Kidney glomerular epithelial cell (primary cell): ENCODE measurements around the gene TRIM41.
"Not testable (repeated sequence)": the region's sequence is repeated elsewhere in the genome, so short reads cannot be mapped to it uniquely, and the experiment has no call there.

Experiments
- DNase-seq: peaks from one replicate; lab custom pipeline; 2025; lab: John Stamatoyannopoulos, UW

The TRIM41 gene

DNA sequence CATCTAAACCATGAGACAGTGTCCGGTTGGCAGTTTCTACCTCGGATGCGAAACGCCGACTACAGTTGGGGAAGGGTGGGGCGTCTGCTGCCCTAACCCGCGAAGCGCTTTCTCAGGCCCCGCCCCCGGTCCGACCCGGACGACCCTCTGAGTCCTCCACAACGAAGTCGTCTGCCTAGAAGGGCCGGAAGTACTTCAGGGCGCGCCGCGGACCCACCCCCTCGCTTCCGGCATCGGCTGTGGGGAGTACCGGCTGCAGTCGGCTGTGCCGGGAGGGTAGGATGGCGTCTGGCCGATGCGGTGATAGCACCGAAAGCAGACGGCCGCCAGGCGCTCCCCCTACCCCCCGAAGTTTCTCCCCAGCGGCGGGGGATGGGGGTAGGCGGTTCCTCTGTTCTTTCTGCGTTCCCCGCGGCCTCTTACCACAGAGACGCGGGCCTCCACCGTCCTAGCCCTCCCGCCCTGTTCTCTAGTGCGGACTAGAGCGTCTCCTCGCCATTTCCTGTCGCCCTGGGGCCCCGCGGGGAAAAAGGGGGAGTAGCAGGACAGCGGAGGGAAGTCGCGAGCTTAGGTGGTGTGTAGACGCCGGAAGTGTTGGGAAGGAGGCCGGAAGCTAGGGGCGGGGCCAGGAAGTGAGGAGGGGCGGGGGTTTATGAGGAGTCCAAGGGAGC is at the start of gene TRIM41:
Gene TRIM41, plus strand, starts transcription at position 224 of the 671 bp plus-strand sequence. CDS start 719 bp downstream, outside the sequence.
- DNase-seq, result no peak

DNA sequence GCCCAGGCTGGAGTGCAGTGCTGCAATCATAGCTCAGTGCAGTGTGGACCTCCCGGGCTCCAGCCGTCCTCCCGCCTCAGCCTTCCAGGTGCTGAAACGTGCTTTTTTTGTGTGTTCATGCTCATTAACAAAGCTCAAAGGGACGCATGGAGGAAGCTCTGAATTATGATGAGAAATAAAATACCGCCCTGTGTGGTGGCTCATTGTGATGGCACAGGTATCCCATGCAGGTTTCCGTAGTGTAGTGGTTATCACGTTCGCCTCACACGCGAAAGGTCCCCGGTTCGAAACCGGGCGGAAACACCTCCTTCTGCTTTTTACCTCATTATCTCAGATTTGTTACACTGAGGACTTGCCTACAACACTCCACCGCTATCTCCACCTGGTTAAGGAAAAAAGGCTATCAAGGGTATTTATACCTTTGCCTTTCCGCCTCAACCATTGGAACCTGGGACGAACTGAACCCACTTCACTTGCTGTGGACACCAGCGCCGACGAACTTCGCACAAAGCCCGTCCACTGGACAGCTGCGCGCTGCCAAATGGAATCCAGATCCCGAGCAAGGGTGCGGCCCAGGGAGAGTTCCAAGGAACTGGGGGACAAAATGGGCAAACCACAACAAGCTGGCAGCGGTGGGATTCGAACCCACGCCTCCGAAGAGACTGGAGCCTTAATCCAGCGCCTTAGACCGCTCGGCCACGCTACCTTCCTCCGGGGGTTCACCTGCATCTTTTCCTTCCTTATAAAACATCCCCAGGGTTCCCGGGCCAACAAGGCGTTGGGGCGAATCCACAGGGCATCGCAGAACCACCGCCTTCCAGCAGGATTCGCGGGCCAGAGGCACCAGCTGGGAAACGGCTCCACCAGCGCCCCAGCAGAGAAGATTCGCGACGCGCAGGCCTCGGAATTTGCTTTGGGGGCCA is 49.4 kb upstream of the TRIM41 start:
- no peak for DNase-seq

- DNase-seq, result no peak
Observed at GRCh38 chr5:181176254-181176952, 46.7 kb upstream of the TRIM41 start.

- not testable (repeated sequence) for DNase-seq
Observed at GRCh38 chr5:181177559-181177958, 45.5 kb upstream of the TRIM41 start.

DNA sequence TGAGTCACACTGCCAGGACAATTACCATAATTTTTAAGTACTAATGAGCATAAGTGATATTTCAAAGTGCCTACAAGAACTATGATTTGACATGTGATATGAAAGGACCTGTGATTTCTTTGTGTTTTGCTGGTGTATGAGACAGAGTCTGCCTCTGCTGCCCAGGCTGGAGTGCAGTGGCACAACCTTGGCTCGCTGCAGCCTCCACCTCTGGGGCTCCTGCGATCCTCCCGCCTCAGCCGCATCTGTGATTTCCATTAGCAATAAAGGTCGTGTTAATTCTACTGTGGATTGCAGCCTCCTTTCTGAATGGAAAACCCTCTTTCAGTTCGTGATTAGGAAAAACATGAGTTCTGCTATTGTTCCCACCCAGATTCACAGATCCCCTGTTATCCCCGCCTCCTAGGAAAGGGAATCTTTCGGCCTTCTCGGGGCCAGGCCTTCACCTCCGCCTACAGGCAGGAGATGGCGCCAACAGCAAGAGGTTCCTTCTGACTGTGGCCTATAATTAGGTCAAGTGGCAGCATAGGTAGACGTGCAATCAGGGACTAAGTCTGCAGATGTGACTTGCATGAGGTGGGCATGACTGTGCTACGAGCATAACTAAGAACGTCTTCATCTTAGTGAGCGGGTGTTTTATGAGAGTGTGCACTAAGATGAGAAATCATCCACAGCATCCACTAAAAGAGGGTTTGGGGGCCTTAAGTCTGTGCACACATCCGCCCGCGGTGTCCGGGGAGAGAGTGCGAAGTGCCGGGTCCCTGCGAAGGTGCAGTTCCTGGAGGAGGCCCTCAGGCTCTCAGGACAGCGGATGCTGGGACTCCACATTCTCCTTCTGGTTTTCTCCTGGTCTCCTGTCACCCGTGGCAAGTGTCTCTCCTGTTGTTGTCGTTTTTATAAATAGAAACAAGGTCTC is 41.2 kb upstream of the TRIM41 start:
- no peak for DNase-seq

DNA sequence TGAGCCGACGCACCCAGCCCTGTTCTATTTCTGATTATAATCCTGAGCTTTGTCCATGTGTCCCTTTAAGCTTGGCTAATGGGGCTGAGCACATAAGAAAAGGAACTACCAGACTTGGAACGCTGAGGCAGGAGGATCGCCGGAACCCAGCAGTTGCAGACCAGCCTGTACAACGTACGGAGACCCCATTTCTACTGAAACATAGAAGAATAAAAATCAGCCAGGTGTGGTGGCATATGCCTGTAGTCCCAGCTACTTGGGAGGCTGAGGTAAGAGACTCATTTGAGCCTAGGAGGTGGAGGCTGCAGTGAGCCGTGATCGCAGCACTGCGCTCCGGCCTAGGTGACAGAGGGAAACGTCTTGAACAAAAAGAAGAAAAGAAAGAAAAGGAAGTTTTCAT is 40.4 kb upstream of the TRIM41 start:
- DNase-seq, result no peak

GRCh38 chr5:181184845-181185216 is 38.2 kb upstream of the TRIM41 start:
- no peak for DNase-seq

DNA sequence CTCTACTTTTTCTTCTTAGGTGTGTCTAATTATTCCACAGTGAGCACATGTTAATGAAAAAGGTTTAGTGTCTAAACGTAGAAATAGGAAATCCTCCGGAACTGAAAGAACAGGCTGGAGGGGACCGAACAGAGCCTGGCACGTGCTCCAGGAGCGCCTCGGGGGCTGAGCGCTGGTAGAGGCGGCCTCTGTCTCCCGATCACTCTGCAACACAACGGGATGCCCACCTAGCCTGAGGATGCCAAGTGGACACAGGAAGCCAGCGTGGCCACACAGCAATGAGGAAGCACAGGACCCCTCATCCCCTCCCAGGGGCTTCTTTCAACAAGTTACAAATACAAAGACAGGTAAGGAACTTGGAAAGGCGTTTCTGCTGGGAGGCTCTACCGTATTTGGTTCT is 37.5 kb upstream of the TRIM41 start:
- DNase-seq, result no peak

DNA sequence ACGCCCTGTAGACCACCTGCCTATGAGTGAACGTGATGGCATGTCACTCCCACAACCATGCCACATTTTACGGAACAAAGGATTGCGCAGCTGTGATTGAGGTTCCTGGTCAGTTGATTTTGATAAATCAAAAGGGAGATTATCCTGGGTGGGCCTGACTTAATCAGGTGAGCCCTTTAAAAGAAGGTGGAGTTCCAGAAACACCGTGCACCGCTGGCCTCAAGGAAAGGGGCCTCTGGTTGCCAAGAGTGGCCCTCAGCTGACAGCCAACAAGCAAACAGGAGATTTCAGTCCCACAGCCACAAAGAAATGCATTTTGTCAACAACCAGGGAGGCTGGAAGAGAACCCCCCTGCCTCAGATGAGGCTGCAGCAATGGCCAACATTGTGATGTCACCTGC is 37.1 kb upstream of the TRIM41 start:
- DNase-seq, result no peak

DNA sequence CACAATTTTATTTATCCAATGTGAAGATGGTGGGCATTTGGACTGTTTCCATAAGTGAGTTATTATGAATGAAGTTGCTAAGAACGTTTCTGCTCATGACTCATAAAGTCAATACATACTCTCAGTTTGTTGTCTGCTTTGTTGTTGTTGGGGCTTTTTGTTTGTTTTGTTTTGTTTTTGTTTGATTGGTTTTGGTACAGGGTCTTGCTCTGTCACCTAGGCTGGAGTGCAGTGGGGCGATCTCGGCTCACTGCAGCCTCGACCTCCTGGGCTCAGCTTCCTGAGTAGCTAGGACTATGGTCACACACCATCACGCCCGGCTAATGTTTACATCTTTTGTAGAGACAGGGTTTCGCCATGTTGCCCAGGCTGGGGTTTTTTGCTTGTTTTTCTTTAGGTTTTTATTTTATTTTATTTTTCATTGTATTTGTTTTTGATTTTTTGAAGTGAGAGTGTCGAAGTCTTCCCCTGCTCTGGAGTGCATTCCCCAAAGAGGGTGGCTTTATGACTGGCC is 36.0 kb upstream of the TRIM41 start:
- no peak for DNase-seq

GRCh38 chr5:181187500-181188213 is 35.4 kb upstream of the TRIM41 start:
- no peak for DNase-seq

DNA sequence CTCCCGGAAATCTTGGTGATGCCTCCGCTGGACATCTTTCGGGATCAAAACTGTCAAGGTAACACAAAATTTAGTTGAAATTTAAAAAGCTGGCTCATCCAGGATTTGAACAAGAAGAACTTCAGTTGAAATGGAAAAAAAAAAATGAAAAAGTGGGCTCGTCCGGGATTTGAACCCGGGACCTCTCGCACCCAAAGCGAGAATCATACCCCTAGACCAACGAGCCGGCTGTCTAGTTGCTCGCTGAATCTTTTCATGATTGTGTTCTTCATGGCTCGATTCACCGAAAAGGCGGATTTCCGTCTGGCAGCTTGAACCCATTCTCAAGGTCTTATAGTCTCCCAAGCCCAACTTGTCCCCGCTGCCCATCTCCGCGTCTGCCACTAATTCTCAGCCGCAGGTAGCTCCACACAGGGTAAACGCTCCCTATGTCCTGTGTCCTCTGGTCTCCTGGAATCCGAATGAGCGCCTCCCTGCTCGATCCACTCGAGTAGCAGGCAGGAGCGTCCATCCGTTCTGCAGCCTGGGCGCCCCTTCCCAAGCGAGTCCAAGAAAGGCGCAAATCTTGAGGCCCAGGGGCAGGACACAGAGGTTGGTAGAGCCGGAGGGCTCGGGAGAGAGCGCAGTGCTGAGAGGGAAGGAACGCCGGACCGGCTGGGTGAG is 34.2 kb upstream of the TRIM41 start:
- DNase-seq, result no peak

DNA sequence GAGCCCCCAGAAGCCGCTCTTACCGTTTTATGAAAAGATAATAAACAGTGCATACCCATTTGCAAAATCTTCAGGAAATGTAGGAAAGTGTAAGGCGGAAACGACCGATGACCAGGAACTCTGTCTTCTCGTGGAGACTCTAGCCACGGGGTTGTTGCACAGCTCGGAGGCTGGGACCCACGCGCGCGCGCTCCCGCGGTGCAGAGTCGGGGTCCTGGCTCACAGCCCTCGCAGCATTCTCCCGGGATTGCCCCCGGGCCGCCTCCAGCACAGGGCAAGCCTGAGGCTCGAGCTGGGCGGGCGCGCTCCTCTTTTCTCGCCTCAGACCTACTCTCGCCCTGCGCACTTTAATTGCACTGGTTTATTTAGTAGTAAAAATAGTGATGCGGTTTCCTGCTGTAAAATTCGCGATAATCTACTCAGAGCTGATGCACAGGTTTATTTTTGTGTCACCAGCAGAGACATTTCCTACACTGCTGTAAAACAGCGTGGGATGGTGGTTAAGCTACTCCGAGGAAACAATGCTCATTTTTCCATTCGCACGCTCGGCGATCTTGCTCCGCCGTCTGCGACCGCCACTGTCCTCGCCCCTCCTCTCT is 33.6 kb upstream of the TRIM41 start:
- DNase-seq, result no peak

- no peak for DNase-seq
Observed at GRCh38 chr5:181189962-181190710, 32.9 kb upstream of the TRIM41 start.

DNA sequence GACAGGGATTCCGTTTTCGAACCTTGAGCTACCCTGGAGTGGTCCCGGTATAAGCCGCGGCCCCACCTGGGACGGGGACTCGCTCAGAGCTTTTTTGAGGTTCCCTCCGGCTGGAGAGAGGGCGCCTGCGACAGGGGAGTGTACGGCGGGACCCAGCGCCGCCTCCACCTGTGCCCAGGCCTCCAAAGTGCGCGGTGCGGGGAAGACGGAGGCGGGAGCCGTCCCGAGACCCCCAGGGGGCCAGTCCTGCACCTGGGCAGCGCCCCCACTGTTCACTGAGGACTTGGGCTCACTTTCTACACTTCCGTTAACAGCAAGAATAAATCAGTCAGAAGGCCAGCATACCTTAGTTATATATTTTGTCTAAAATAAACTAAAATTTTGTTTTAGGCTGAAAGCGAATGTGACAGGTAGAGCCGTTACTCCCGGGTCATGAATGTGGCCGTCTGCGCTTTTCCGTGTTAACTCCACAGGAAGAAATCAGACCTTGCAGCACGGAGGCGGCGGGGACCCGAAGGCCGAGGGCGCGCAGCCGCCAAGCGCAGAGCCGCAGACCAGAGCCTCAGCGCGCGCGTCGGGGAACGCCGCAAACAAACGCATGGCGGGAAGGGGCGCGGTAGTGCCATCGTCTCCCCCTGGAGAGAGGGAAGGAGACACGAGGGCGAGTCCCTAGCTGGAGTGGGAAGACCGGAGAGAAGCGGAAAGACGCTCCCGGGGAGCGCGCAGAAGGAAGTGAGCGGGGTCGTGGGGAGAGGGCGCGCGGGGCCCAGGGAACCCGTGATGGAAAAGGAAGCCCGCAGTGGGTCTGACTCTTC is 32.2 kb upstream of the TRIM41 start:
- no peak for DNase-seq

DNA sequence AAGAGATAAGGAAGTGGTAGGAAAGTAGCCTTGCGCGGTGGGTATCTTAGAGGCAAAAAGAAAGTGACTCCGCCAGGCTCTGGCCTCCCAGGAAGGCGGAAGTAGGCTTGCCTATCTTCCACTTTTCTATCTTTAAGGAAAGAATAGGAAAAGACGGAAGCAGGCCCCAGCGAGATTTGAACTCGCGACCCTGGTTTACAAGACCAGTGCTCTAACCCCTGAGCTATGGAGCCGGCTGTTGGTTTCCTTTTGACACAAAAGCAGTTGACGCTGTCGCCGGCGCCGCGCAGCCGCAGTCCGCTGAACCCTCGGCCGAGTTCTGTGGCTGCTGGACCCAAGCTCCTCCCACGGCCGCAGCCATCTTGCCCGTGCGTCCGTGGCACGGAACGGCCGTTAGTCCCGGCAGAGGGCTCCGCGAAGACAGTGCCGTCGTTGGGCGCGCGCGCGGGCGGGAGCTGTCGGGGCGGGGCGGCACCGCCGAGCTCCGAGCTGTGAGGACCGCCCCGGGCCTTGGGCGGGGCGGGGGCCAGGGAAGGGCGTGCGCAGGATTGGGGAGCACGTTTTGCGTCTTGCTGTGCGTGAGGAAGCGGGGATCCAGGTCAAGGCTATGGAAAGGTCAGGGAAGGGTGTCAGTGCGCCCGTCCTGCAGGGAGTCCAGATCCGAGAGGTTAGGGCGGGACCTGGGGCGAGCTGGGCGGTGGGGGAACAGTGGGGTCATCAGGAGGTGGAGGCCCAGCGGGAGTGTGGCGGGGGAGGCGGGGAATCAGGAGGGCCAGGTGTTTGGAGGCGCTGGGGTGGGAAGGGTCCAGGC is 31.4 kb upstream of the TRIM41 start:
- DNase-seq, result no peak

- DNase-seq, result no peak
Observed at GRCh38 chr5:181192337-181193046, 30.6 kb upstream of the TRIM41 start.
